ENCODE data around the gene GNA15. TPM values are rescaled to one million over a fixed set of nuclear protein-coding genes. Genes with fewer than 3 reads are reported as not detected.
A peak's percentile ranks its signal among the peaks of the same experiment; 100 is the strongest.
"Not testable (repeated sequence)": the region's sequence is repeated elsewhere in the genome, so short reads cannot be mapped to it uniquely, and the experiment has no call there.

Gene GNA15
- total RNA-seq, 2 donors from 2014 or later = 7.0 to 9.9 TPM

GRCh38 chr19:3186160-3186688 lies 50.4 kb downstream of the GNA15 start:
- intact Hi-C loops (cut with DNase I) = no loop called here
- peak; percentile 84 for DNase-seq (ENCODE audit: low spot score)

- no peak for DNase-seq (ENCODE audit: low spot score)
- intact Hi-C loops (cut with DNase I) = no loop called here
Observed at GRCh38 chr19:3186891-3187661, 51.2 kb downstream of the GNA15 start.

GRCh38 chr19:3187662-3188511 lies 52.1 kb downstream of the GNA15 start:
- intact Hi-C loops (cut with DNase I) = no loop called here
- DNase-seq (ENCODE audit: low spot score) = no peak

GRCh38 chr19:3188627-3189596 lies 53.1 kb downstream of the GNA15 start:
- DNase-seq (ENCODE audit: low spot score) = peak; percentile 84
- intact Hi-C loops (cut with DNase I) = no loop called here

- intact Hi-C loops (cut with DNase I) = no loop called here
- no peak for DNase-seq (ENCODE audit: low spot score)
Observed at GRCh38 chr19:3189702-3190469, 54.1 kb downstream of the GNA15 start.

GRCh38 chr19:3190470-3190770 lies 54.6 kb downstream of the GNA15 start:
- intact Hi-C loops (cut with DNase I) = no loop called here
- no peak for DNase-seq (ENCODE audit: low spot score)

GRCh38 chr19:3190921-3191805 lies 55.3 kb downstream of the GNA15 start:
- intact Hi-C loops (cut with DNase I) = no loop called here
- DNase-seq (ENCODE audit: low spot score) = no peak

- DNase-seq (ENCODE audit: low spot score); intact Hi-C loops (cut with DNase I): not testable (repeated sequence)
Observed at GRCh38 chr19:3191806-3192104, 55.9 kb downstream of the GNA15 start.

- intact Hi-C loops (cut with DNase I) = no loop called here
- DNase-seq (ENCODE audit: low spot score) = no peak
Observed at GRCh38 chr19:3192228-3192635, 56.4 kb downstream of the GNA15 start.

GRCh38 chr19:3192684-3193083 lies 56.9 kb downstream of the GNA15 start:
- intact Hi-C loops (cut with DNase I) = no loop called here
- no peak for DNase-seq (ENCODE audit: low spot score)

GRCh38 chr19:3193256-3194105 lies 57.6 kb downstream of the GNA15 start:
- no peak for DNase-seq (ENCODE audit: low spot score)
- intact Hi-C loops (cut with DNase I) = no loop called here

- intact Hi-C loops (cut with DNase I) = no loop called here
Observed at GRCh38 chr19:3194106-3195087, 58.6 kb downstream of the GNA15 start.

GRCh38 chr19:3196064-3196932 lies 60.5 kb downstream of the GNA15 start:
- DNase-seq (ENCODE audit: low spot score) = no peak
- intact Hi-C loops (cut with DNase I) = no loop called here

More at GRCh38 chr19:3194106-3195087, 58.6 kb downstream of the GNA15 start:
- DNase-seq (ENCODE audit: low spot score) = no peak

- DNase-seq (ENCODE audit: low spot score) = no peak
- intact Hi-C loops (cut with DNase I) = no loop called here
Observed at GRCh38 chr19:3196933-3197205, 61.0 kb downstream of the GNA15 start.

All from posterior vena cava (tissue), 2 donors.